LoVo (cell line): Measurements from ENCODE around the gene ANKLE1.
"Not testable (repeated sequence)": the region's sequence is repeated elsewhere in the genome, so short reads cannot be mapped to it uniquely, and the experiment has no call there.

Experiments
- DNase-seq: peaks from one replicate; pipeline ENCODE4 v3.0.0-alpha.2; 2016; ENCODE audit warnings: low spot score

ANKLE1 gene

DNA sequence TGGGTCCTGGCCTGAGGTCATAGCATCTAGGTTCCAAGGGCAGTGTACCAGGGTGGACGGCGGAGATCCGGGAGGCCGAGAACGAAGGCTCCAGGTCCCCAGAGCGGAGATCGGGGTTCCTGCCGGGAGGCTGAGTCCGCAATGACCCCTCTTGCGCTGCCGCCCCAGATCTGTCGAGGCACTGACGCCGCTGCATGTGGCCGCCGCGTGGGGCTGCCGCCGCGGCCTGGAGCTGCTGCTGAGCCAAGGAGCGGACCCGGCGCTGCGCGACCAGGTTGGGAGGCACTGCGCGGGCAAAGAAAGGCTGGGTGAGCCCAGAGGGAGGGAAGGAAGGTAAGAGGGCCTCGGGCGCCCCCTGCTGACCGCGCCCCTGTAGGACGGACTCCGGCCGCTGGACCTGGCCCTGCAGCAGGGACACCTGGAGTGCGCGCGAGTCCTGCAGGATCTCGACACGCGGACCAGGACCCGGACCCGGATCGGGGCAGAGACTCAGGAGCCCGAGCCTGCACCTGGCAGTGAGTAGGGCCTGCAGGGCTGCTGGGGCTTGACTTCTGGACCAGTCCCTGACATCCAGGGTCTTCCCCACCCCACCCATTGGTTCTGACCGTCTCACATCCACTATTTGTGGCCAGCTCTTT, 906 bp downstream of the ANKLE1 start:
- DNase-seq, result peak; percentile 80

DNA sequence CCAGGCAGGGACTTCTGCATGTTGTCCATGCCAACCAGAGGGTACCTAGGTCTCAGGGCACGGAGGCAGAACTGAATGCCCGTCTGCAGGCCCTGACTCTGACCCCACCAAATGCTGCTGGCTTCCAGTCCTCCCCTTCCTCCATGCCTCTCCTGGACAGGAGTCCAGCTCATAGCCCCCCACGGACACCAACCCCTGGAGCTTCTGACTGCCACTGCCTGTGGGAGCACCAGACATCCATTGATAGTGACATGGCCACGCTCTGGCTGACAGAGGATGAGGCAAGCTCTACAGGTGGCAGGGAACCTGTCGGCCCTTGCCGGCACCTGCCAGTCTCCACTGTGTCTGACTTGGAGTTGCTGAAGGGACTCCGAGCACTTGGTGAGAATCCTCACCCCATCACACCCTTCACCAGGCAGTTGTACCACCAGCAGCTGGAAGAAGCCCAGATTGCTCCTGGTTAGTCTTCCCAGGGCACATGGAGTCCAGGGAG, 1.8 kb downstream of the ANKLE1 start:
- DNase-seq, result no peak

DNA sequence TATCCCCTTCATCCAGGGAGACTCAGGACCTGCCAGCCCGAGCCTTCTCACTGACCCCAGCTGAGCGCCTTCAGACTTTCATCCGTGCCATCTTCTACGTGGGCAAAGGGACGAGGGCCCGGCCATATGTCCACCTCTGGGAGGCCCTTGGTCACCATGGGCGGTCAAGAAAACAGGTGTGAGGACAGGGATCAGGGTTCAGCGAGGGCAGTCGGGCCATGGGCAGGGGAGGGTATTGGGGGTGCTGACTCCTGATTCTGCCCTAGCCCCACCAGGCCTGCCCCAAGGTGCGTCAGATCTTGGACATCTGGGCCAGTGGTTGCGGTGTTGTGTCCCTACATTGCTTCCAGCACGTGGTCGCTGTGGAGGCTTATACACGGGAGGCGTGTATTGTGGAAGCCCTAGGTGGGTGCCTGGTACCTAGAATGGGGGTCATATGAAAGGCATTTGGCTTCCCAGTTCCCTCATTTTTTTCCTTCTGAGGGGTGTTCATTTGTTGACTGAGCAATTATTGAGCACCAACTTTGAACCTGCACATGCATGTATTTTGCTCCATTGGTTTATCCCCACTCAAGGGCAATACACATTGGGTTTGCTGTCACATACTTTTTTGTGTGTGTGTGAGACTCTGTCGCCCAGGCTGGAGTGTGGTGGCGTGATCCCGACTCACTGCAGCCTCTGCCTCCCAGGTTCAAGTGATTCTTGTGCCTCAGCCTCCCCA, 3.9 kb downstream of the ANKLE1 start:
- DNase-seq, result no peak

DNA sequence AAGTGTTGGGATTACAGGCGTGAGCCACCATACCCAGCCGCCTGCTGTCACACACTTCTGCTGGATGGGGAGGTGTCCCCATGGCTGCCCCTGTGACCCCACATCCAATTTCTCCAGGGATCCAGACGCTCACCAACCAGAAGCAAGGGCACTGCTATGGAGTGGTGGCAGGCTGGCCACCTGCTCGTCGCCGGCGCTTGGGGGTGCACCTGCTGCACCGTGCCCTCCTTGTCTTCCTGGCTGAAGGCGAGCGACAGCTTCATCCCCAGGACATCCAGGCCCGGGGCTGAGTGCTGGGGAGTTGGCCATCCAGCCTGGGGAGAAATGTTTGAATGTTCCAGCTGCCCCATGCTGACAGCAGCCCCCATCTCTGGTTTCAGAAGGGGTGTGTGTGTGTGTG, 4.6 kb downstream of the ANKLE1 start:
- DNase-seq, result no peak

DNA sequence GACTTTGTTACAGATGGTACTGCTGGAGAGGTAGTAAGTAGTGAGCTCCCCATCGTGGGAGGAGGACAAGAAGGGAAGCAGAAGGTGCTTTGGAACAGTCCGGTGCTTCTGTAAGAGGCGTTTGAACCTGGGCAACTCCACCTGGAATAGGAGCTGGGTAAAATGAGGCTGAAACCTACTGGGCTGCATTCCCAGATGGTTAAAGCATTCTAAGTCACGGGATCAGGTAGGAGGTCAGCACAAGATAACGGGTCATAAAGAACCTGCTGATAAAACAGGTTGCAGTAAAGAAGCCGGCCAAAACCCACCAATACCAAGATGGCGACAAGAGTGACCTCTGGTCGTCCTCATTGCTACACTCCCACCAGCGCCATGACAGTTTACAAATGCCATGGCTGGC, 5.1 kb downstream of the ANKLE1 start:
- no peak for DNase-seq

DNA sequence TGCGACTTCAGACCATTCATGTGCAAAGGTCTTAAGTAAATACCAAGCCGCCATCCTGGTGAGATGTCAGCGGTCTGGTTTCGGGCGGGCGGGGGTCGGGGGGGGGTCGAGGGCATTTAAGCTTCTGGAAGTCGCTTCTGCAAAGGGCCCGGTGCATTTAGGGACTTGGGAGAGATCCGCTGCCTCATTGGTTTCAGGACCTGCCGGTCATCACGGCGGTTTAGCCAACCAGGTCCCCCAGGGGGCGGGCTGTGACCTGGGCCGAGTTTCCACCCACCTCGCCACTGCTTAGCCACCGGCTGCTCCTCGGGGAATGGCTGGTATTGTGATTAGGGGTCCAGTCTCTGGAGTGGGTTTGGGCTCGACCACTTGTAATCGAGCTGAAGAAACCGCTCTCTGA, 7.8 kb downstream of the ANKLE1 start:
- DNase-seq, result peak; percentile 41

DNA sequence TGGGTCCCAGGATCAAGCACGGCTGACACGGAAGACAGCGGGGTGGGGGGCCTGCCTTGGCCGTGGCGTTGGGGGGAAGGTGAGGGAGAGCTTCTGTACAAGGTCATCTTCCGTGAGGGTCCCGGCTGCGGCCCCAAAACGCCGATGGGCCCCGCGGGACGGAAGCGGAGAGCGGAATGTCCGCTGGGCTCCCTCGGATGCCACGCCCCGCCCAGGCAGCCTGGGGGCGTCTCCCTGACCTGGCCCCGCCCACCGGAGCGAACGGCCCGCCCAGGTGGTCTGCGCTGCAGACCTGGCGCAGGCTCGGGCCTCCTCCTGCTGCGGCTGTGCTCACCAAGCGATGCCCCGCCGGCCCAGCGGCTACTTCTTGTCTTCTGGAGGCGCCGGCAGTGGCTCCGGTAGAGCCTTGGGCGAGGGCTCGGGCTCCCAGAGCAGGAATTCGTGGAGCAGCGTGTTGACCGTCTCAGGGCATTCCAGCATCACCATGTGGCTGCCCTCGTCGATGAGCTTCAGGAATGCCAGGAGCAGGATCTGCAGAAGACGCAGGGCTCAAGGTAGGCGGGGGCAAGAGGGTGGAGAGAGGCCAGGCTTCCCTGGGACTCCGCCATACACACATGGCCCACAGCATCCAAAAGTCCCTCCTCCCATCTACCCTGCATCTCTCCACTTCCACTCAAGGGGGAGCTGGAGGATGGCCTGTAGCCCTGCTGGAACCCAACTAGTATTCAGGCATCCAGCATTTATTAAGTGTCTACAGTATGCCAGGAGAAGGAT, 10.8 kb downstream of the ANKLE1 start:
- peak; percentile 85 for DNase-seq

DNA sequence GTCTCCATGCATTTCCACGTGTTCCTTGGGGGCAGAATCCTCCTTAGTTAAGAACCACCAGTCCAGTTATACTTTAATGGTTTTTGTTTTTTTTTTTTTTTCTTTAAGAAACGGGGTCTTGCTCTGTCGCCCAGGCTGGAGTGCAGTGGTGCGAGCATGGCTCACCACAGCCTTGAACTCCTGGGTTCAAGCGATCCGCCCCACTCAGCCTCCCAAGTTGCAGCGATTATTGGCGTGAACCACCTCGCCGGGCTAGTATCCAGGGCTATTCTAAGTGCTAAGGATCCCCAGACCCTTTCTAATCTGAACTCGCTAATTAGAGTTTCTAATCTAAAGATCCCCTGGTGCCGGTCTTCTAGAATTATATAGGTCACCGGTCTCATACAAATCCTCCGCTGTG, 11.9 kb downstream of the ANKLE1 start:
- DNase-seq, result no peak

DNA sequence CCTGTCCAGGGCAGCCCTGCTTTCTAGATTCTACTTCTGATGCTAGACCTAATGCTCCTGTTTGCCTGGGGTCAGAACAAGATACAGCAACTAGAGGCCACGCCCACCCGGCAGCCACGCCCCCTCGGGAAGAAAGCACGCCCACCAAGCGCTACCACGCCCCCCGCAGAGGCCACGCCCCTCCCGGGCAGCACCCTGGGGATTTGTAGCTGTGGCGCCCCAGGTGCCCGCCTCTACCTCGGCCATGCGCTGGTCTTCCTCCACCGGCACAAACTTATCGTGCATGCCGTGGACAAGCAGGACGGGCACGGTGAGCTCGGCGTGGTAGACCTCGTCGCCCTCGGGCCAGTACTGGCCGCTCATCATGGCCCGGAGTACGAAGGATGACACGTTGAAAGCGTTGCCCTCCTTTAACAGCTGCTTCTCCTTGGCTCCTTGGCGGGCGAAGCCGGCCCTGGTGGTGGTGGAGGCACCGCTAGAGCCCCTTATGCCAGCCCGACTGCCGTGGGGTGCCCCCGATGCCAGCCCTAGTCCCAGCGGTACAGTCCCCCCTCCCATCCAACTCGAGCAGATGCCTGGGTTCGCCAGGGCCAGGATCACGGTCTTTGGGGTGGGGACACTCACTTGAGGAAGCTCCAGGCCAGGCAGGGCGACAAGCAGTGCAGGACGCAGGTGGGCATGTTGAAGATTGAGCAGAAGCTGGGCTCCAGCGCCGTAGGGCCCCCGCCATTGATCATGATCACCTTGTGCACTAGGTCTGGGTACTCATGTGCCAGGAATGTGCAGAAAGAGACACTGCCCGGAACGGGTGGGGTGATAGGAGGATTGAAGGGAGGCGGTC, 12.6 kb downstream of the ANKLE1 start:
- DNase-seq, result peak; percentile 14

DNA sequence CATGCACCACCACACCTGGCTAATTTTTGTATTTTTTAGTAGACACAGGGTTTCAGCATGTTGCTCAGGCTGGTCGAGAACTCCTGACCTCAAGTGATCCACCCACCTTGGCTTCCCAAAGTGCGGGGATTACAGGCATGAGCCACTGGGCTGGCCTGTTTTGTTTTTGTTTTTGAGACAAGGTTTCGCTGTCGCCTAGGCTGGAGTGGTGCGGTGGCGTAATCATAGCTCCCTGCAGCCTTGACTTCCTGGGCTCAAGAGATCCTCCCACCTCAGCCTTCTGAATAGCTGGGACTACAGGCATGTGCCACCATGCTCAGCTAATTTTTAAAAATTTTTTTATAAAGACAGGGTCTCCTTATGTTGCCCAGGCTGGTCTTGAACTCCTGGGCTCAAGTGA, 13.8 kb downstream of the ANKLE1 start:
- DNase-seq, result not testable (repeated sequence)

DNA sequence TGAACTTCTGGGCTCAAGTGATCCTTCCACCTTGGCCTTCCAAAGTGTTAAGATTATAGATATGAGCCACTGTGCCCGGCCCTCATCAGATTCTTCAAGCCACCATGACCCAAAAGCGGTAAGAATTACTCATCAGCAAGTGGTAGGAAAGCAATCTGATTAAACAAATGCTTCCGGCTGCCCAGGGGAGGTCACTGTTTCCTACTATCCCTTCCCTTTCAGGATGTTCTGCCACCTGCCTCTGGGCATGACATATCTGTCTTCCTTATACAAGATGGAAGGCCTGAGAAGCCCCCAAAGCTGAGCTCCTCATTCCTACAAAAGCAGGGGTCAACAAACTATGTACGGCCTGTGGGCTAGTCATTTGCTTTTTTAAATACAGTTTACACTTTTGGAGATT, 14.6 kb downstream of the ANKLE1 start:
- no peak for DNase-seq

DNA sequence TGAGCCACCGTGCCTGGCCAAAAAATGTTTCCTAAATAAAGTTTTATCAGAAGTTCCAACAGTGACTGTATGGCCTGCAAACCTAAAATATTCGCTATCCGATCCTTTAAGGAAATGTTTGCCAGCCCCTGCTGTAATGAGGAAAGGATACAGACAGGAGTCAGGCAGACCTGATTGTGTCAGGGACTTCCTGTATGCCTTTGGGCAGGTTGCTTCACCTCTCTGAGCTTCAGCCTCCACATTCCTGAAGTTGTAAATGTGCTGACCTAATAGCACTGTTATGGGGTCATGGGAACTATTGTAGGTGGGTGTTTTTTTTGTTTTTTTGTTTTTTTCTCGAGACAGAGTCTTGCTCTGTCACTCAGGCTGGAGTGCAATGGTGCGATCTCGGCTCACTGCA, 15.3 kb downstream of the ANKLE1 start:
- DNase-seq, result no peak

DNA sequence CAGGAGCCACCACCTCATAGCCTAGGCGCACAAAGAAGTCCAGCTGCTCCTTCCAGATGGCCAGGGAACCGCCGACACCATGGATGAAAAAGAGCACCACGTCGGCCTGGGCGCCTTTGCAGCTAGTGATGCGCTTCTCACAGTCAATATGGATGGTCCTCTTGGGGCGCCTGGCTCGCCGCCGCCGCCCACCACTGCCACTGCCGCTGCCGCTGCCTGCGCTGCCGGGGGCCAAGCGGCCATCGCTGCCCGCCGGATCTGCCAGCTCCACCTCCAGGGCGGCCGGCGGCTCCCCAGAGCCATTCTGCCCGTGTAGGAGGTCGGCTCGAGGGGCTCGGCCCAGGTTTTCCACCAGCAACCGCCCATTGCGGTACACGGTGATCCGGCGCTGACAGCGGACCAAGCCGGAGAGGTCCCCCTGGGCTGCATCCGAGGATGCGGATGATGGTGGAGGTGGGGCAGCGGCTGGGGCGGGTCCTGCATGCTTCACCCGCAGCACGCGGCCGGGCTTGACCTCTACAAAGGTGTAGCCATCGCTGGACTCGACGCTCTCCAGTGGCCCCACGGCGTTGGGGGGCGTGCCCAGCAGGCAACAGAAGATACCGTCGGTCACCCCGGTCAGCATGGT, 19.4 kb downstream of the ANKLE1 start:
- DNase-seq, result no peak

DNA sequence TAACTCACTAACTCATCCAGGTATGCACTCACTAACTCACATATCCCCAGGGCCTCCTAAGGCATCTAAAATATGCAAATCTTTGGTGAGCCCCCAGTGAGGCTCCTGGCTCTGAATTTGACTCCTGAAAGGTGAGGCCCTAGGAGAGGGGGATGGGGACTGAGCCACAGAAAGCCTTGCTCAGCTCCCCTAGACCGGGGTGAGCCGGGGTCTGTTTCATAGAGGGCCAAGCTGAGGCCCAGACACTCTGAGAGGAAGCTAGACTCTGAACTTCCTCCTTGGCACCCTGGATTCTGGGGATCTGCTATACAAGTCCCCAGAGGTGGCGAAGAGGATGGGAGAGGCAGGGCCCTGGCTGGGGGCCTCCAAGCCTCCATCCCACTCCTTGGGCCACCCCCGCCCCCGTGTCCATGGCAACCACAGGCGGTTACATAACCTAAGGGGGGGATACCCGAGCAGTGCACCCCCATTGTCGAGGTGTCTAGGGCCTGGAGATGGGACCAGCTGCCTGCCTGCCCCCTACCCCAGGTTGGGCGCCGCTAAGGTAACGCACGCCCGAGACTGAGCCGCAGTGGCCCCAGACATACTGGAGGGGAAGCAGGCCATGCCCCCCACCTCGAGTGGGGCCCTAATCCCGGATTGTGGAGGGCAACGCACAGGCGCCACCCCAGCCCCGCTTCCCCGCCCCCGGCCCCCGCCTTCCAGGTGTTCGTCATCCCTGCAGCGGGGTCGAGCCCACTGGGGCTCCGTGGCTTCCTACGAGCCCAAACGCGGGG, 20.9 kb downstream of the ANKLE1 start:
- no peak for DNase-seq

DNA sequence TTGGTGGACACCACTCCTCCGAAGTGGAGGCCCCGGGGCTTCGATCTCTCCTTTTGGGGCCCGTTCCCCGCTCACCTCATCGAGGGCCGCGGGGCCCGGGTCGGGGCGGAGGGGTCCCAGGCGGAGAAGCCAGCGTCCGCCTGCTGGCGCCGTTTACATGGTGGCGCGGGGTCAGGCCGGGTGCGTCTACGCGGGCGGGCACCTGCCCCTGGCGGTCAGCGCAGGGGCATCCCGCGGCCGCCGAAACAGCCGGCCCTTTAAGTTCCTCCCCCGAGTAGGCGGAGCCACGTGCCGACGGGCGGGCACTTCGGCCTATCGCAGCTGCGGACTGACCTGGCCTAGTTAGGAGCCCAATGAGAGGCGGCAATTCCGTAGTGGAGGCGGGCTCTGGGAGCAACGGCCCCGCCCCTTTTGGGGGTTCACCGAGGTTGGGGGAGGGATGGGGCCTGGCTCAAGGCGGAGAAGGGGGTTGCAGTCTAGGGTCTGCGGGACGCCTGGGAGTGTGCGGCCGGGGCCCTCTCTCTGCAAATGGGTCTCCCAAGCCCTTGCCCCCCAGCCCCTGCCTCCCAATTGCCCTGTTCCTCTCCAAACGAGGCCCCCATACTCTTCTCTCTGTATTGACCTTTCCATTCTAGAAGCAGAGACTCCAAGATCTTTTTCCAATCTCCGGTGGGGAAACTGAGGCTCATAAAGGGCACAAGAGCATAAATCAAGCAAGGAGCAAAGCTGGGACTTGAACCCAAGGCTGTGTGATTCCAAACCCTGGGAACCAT, 21.7 kb downstream of the ANKLE1 start, which contains the start of gene ABHD8:
Gene ABHD8, minus strand, starts transcription at position 259 of the 773 bp plus-strand sequence. CDS start 1,809 bp downstream, outside the sequence.
- peak; percentile 81 for DNase-seq

DNA sequence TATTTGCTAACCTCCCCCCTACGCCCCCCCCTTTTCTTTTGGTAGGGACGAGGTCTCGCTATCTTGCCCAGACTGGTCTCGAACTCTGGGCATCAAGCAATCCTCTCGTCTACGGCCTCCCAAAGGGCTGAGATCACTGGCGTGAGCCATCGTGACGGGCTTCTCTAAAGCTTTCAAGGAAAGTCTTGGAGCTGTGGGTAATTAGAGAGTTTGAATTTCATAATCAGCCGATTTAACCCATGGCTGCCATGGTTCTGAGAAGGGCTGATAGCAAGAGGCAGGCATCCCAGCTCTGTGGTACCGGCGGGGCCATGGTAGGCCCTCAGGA, 22.2 kb downstream of the ANKLE1 start:
- DNase-seq, result no peak

DNA sequence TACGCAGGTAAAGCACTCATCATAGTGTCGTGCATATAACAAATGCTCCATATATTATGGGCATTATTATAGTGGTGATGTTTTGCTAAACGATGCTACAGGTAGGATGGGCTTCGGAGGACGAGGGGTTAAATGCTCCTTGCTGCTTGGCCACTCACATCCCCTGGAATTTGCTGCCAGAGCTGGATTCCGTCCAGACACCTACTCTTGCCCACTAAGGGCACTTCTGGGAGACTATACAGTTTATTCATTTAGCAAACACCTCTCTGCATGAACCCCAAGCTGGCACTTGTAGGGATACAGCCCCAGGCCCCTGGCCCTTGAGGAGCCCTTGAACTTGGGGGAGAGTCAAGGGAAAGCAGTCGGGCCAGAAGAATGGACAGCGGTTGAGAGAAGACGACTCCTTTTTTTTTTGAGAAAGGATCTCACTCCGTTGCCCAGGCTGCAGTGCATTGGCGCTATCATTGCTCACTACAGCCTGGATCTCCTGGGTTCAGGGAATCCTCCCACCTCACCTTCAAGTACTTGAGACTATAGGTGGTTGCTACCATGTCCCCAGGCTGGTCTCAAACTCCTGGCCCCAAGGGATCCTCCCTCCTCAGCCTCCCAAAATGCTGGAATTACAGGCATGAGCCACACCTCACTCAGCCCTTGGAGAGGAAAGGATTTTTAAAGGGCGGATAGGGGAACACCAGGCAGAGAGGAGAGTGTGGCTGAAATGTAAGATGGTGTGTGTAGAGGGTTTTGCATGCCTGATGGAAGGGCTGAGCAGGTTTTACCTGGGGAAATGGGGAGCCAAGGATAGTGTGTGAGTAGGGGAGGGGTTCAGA, 22.9 kb downstream of the ANKLE1 start:
- DNase-seq, result no peak

DNA sequence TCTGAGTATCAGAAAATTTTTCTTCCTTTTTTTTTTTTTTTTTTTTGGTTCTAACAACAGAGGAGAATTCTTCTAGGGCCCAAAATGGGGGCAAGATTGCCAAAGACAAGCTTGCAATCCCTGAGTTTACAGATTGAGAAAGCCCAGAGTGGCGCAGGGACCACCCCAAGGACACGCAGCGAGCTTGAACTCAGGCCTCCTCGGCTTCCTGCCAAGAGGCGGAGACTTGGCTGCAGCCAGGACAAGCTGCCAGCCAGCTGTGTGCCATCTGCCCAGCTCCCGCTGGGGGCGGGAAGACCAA, 23.5 kb downstream of the ANKLE1 start:
- DNase-seq, result no peak
